ENCODE measurements around the gene ATIC. TPM values are rescaled to one million over a fixed set of nuclear protein-coding genes. Genes with fewer than 3 reads are reported as not detected.

The ATIC gene
- total RNA-seq, 2 experiments from 2014 or later: 60.8 to 224 TPM

DNA sequence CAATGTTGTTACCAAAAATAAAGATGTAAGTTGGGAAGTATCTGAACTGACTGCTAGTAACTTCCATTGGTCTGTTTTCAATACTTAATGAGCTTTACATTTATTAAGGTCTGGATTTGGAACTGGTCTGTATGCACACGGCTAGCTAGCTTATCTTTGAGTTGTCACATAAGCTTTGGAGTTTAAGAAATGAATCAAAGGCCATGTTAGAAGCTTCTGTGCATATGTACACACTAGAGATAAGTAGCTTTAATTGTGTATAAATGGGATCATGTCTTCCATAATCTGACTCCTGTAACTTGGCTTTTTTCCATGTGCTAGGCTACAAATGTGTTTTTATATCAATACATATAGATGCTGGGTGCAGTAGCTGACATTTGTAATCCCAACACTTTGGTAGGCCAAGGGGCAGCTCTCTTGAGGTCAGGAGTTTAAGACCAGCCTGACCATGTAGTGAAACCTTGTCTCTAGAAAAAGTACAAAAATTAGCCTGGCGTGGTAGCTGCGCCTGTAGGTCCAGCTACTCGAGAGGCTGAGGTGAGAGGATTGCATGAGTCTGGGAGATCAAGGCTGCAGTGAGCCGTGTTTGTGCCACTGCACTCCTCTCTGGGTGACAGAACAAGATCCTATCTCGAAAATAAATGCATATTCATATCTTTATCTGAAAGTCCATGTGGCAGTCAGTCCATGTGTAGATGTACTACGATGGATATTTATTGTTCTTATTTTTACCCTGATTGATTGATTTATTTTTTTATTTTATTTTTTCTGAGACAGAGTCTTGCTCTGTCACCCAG lies 27.2 kb downstream of the ATIC start:
- Histone ChIP-seq H3K27ac (ENCODE audit: low read depth, low read length, poor library complexity, severe bottlenecking) (no peak overlapping the region), H3K4me3 (ENCODE audit: low read depth, low read length, poor library complexity, severe bottlenecking) (no peak overlapping the region), H3K79me2 (ENCODE audit: insufficient read depth, low read depth, low read length) (peaks cover 14% of the 10 kb centered on the region; the same call in 1 of the 2 replicates), H3K9me2 (ENCODE audit: insufficient read depth, low read length) (no peaks in the 10 kb centered on the region), H3K4me1 (ENCODE audit: insufficient read depth, low read length, poor library complexity, severe bottlenecking) (no peaks in the 10 kb centered on the region), H4K20me1 (ENCODE audit: insufficient read depth, low read length) (peaks cover 8% of the 10 kb centered on the region; the same call in 1 of the 2 replicates), H2AFZ (ENCODE audit: low read length) (no peak overlapping the region), H3K4me2 (ENCODE audit: low read length) (no peak overlapping the region), H3K36me3 (ENCODE audit: insufficient read depth, low read length) (peaks cover 98% of the 10 kb centered on the region), H3K9me3 (ENCODE audit: low read length) (no peaks in the 10 kb centered on the region)
- no peak for TF ChIP-seq EZH2phosphoT487 (IDR thresholded peaks at IDR 0.05; ENCODE audit: borderline replicate concordance, low read depth, low read length)
- no peak for TF ChIP-seq CTCF (conservative IDR thresholded peaks at IDR 0.05; ENCODE audit: low read length)
- intact Hi-C loops (cut with micrococcal nuclease; ENCODE audit: unreplicated experiment): no loop called here
- ChIA-PET CTCF (ENCODE audit: unreplicated experiment) (no interaction called here), POLR2A (interaction anchor here (0.5 to 2.1 kb wide), 6 partner anchors 8 to 27 kb away, joined by 3 to 7 read pairs (median 4); partner anchors contain the start of gene ATIC)
- DNase-seq (ENCODE audit: low spot score): no peak
- BruUV-seq (replicated peaks): no TSS peak

DNA sequence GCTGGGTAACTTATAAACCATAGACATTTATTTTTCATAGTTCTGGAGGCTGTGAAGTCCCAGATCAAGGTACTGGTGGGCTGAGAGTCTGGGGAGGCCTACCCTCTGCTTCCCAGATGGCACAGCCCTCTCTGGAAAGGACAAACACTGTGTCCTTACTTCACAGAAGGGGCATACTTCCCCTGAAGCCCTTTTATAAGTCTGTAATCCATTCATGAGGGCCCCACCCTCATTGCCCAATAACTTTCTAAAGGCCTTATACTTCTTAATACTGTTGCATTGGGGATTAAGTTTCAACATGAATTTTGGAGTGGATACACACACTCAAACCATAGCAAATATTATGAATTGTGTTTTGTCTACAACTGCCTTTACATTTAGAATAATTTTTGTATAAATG lies 36.0 kb downstream of the ATIC start:
- Histone ChIP-seq H3K4me3 (ENCODE audit: low read depth, low read length, poor library complexity, severe bottlenecking) (no peak overlapping the region), H2AFZ (ENCODE audit: low read length) (no peak overlapping the region), H3K9me3 (ENCODE audit: low read length) (no peaks in the 10 kb centered on the region), H3K4me1 (ENCODE audit: insufficient read depth, low read length, poor library complexity, severe bottlenecking) (no peaks in the 10 kb centered on the region), H3K27ac (ENCODE audit: low read depth, low read length, poor library complexity, severe bottlenecking) (no peak overlapping the region), H3K9me2 (ENCODE audit: insufficient read depth, low read length) (no peaks in the 10 kb centered on the region), H4K20me1 (ENCODE audit: insufficient read depth, low read length) (no peaks in the 10 kb centered on the region), H3K79me2 (ENCODE audit: insufficient read depth, low read depth, low read length) (no peaks in the 10 kb centered on the region), H3K36me3 (ENCODE audit: insufficient read depth, low read length) (peaks cover 97% of the 10 kb centered on the region), H3K4me2 (ENCODE audit: low read length) (no peak overlapping the region)
- DNase-seq (ENCODE audit: low spot score): no peak
- ChIA-PET CTCF (ENCODE audit: unreplicated experiment) (no interaction called here), POLR2A (interaction anchor here (0.5 to 1.1 kb wide), 3 partner anchors 9 to 22 kb away, joined by 3 read pairs; no protein-coding TSS in a partner anchor)
- no TSS peak for BruUV-seq (replicated peaks)
- intact Hi-C loops (cut with micrococcal nuclease; ENCODE audit: unreplicated experiment): no loop called here
- TF ChIP-seq EZH2phosphoT487 (IDR thresholded peaks at IDR 0.05; ENCODE audit: borderline replicate concordance, low read depth, low read length) (no peak), CTCF (conservative IDR thresholded peaks at IDR 0.05; ENCODE audit: low read length) (no peak)

DNA sequence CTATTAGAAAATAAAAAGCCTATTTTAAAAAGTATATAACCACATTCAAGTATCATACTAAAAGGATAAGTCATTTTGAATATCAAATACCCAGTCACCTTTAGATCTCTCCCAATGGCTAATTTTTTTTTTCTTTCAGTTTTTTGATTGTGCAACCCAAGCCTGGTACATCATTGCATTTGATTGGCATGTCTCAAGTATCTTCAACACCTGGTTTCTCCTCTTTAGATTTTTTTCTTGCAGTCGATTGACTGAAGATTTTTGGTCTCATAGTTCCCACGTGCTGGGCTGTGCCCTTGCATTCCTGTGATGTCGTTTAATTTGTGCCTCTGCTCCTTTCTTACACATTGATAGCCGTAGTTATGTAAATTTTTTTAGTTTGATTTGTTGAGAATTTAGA lies 40.7 kb downstream of the ATIC start:
- intact Hi-C loops (cut with micrococcal nuclease; ENCODE audit: unreplicated experiment): no loop called here
- ChIA-PET CTCF (ENCODE audit: unreplicated experiment) (no interaction called here), POLR2A (no interaction called here)
- BruUV-seq (replicated peaks): no TSS peak
- Histone ChIP-seq H3K79me2 (ENCODE audit: insufficient read depth, low read depth, low read length) (no peaks in the 10 kb centered on the region), H3K4me3 (ENCODE audit: low read depth, low read length, poor library complexity, severe bottlenecking) (no peak overlapping the region), H3K36me3 (ENCODE audit: insufficient read depth, low read length) (peaks cover 90% of the 10 kb centered on the region), H3K9me2 (ENCODE audit: insufficient read depth, low read length) (no peaks in the 10 kb centered on the region), H3K4me2 (ENCODE audit: low read length) (no peak overlapping the region), H3K27ac (ENCODE audit: low read depth, low read length, poor library complexity, severe bottlenecking) (no peak overlapping the region), H3K4me1 (ENCODE audit: insufficient read depth, low read length, poor library complexity, severe bottlenecking) (no peaks in the 10 kb centered on the region), H3K9me3 (ENCODE audit: low read length) (no peaks in the 10 kb centered on the region), H2AFZ (ENCODE audit: low read length) (no peak overlapping the region), H4K20me1 (ENCODE audit: insufficient read depth, low read length) (no peaks in the 10 kb centered on the region)
- TF ChIP-seq EZH2phosphoT487 (IDR thresholded peaks at IDR 0.05; ENCODE audit: borderline replicate concordance, low read depth, low read length): no peak
- no peak for TF ChIP-seq CTCF (conservative IDR thresholded peaks at IDR 0.05; ENCODE audit: low read length)
- no peak for DNase-seq (ENCODE audit: low spot score)
